Kidney (tissue), 14 donors: Measurements from ENCODE around the gene RIN3. TPM values are rescaled to one million over a fixed set of nuclear protein-coding genes. Genes with fewer than 3 reads are reported as not detected.

Source experiments
- DNase-seq, 5 donors: peaks; one replicate each; pipeline ENCODE4 v3.0.0-alpha.2; 2013 to 2020
- FAIRE-seq: peaks from 2 replicates; lab custom pipeline; 2012; peaks lifted over from hg19 to GRCh38; lab: Jason Lieb, UNC
- H3K27ac ChIP-seq, 2 donors: one replicate each; pipeline ENCODE4 v1.7.0; 2013; ENCODE audit warnings: low read depth in 2 of 2, low read length in 2 of 2, inconsistent platforms in 1 of 2
- H3K27me3 ChIP-seq: one replicate; pipeline ENCODE4 v1.7.1; 2013; ENCODE audit warnings: low read length, inconsistent platforms; ENCODE audit not compliant: control insufficient read depth, insufficient read depth
- H3K36me3 ChIP-seq, 3 donors: one replicate each; pipeline versions ENCODE4 v1.7.0 to v1.7.1; 2013; ENCODE audit warnings: low read length in 3 of 3, control low read depth in 1 of 3, inconsistent platforms in 1 of 3; ENCODE audit not compliant: insufficient read depth in 3 of 3, control insufficient read depth in 2 of 3
- H3K4me1 ChIP-seq, 3 donors: one replicate each; pipeline versions ENCODE4 v1.7.0 to v1.7.1; 2013; ENCODE audit warnings: low read length in 3 of 3, inconsistent platforms in 1 of 3, low read depth in 1 of 3; ENCODE audit not compliant: control insufficient read depth in 2 of 3, insufficient read depth in 2 of 3
- H3K4me3 ChIP-seq, 3 donors: one replicate each; pipeline versions ENCODE4 v1.7.0 to v1.8.1; 2013; ENCODE audit warnings: low read length in 3 of 3, control low read depth in 1 of 3, inconsistent platforms in 1 of 3
- H3K9ac ChIP-seq, 3 donors: one replicate each; pipeline versions ENCODE4 v1.7.0 to v1.7.1; 2013; ENCODE audit warnings: low read length in 3 of 3, control low read depth in 1 of 3, inconsistent platforms in 1 of 3
- H3K9me3 ChIP-seq, 3 donors: one replicate each; pipeline versions ENCODE4 v1.7.0 to v1.7.1; 2013; ENCODE audit warnings: low read length in 3 of 3, control low read depth in 1 of 3, inconsistent platforms in 1 of 3; ENCODE audit not compliant: control insufficient read depth in 2 of 3, insufficient read depth in 1 of 3
- intact Hi-C: fragments of 100-400 bp; cut with DNase I; formaldehyde crosslinking; loops from one replicate; pipeline ENCODE4 v1.11.1; 2022
- polyA plus RNA-seq: library from polyadenylated mRNA; stranded (reverse); fragments of 350-450 nt; fragmentation: Illumina TruSeq; extraction: RNeasy Lipid Tissue Mini Kit (QIAGEN cat#74804); gene quantifications from one replicate; pipeline ENCODE4 v1.2.3, GENCODE V29; 2014; ENCODE audit warnings: low read depth, low replicate concordance; ENCODE audit not compliant: insufficient read depth
- total RNA-seq: library from RNA; stranded (reverse); fragmentation: NEBNext Ultra II Directional; extraction: Animal tissue kit (Norgen Biotek cat#: 25700); gene quantifications from one replicate; pipeline ENCODE4 v1.2.1, GENCODE V29; 2021
- TF ChIP-seq, protein P1 (sequence below): IDR thresholded peaks from 3 replicates; pipeline ENCODE4 v1.5.1; 2012; ENCODE audit warnings: mild to moderate bottlenecking, moderate library complexity, borderline replicate concordance; ENCODE audit not compliant: insufficient read depth; ENCODE audit errors: extremely low read depth
- donor health status: control.
- donor health status: control.
- donor health status: control.
- donor health status: control.
- donor health status: control.
- donor health status: DM: yes; HTN: yes; CAD: no.
- donor health status: Normal renal cell carcinoma (clear cell type).

RIN3 gene
- total and polyA plus RNA-seq, 2 donors from 2014 or later, result 7.1 to 30.4 TPM

DNA sequence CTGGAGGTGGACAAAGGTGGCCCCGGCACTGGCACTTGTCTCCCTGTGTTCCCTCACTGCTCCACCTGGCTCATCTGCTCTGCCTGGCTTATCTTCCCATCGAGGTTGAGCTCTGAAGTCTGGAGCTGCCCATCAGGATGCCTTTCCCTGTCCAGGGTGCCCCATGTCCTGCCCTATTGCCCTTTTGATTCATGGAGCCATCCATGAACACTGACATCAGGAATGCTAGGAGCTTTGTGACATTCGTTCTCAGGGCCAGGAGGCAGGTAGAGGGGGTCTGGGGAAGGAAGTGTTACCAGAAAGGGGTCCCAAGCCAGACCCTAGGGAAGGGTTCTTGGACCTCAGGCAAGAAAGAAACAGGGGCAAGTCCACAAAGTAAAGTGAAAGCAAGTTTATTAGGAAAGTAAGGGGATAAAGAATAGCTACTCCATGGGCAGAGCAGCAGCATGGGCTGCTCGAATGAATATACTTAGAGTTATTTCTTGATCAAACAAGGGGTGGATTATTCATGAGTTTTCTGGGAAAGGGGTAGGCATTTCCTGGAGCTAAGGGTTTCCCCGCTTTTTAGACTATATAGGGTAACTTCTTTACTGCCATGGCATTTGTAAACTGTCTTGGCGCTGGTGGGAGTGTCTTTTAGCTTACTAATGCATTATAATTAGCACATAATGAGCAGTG lies 51.6 kb downstream of the RIN3 start:
- FAIRE-seq (no peak), DNase-seq (no peak)
- Histone ChIP-seq H3K4me3 (no peak overlapping the region), H3K36me3 (peaks cover 0 to 4% (median 0%) of the 10 kb centered on the region in 3 donors), H3K9me3 (peaks cover 0 to 12% (median 0%) of the 10 kb centered on the region in 3 donors), H3K4me1 (no peaks in the 10 kb centered on the region), H3K9ac (no peak overlapping the region), H3K27me3 (no peaks in the 10 kb centered on the region), H3K27ac (no peak overlapping the region)
- TF ChIP-seq, protein P1, sequence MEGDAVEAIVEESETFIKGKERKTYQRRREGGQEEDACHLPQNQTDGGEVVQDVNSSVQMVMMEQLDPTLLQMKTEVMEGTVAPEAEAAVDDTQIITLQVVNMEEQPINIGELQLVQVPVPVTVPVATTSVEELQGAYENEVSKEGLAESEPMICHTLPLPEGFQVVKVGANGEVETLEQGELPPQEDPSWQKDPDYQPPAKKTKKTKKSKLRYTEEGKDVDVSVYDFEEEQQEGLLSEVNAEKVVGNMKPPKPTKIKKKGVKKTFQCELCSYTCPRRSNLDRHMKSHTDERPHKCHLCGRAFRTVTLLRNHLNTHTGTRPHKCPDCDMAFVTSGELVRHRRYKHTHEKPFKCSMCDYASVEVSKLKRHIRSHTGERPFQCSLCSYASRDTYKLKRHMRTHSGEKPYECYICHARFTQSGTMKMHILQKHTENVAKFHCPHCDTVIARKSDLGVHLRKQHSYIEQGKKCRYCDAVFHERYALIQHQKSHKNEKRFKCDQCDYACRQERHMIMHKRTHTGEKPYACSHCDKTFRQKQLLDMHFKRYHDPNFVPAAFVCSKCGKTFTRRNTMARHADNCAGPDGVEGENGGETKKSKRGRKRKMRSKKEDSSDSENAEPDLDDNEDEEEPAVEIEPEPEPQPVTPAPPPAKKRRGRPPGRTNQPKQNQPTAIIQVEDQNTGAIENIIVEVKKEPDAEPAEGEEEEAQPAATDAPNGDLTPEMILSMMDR, result no peak
- intact Hi-C loops, result no loop called here

DNA sequence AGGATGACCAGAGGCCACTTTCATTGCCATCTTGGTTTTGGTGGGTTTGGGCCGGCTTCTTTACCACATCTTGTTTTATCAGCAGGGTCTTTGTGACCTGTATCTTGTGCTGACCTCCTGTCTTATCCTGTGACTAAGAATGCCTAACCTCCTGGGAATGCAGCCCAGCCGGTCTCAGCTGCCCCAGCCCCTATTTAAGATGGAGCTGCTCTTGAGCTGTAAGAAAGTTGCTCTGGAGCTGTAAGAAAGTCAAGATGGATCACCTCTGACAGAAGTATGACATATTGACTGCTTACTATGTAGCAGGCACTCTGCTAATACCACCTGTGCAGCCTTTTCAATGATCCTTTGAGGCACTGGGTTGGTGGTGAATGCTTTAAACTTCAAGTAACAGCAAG lies 52.1 kb downstream of the RIN3 start:
- no peak for DNase-seq
- Histone ChIP-seq H3K27ac (no peak overlapping the region), H3K4me3 (no peak overlapping the region), H3K27me3 (no peaks in the 10 kb centered on the region), H3K9ac (no peak overlapping the region), H3K4me1 (peaks cover 0 to 2% (median 0%) of the 10 kb centered on the region in 3 donors), H3K36me3 (no peaks in the 10 kb centered on the region), H3K9me3 (peaks cover 0 to 12% (median 0%) of the 10 kb centered on the region in 3 donors)
- FAIRE-seq, result no peak
- intact Hi-C loops, result no loop called here
- TF ChIP-seq, protein P1, result no peak

DNA sequence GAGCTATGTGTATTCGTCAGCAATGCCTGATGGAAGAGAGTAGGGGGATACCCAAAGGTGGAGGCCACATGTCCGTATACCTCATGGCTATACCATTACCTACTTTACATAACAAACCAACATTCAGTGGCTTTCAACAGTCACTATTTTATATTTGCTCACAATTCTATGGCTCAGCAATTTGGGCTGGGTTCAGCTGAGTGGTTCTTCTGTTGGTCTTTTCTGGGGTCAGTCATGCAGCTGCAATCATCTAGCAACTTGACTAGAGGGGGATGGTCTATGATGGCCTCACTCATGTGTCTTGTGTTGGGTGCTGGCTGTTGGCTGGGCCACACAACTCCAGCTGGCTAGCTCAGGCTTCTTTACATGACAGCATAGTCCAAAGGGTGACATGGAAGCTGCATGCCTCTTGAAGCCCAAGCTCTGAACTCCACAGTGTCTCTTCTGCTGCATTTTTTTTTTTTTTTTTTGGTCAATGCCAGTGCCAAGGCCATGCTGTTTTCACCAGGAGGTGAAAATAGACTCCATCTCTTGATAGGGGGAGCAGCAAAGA lies 53.7 kb downstream of the RIN3 start:
- Histone ChIP-seq H3K4me1 (peaks cover 0 to 3% (median 0%) of the 10 kb centered on the region in 3 donors), H3K9me3 (peaks cover 0 to 12% (median 0%) of the 10 kb centered on the region in 3 donors), H3K9ac (no peak overlapping the region), H3K4me3 (no peak overlapping the region), H3K27me3 (no peaks in the 10 kb centered on the region), H3K36me3 (no peaks in the 10 kb centered on the region), H3K27ac (no peak overlapping the region)
- DNase-seq (no peak), FAIRE-seq (no peak)
- TF ChIP-seq, protein P1, result no peak
- intact Hi-C loops, result no loop called here
